T-cell (primary cell): ENCODE results near the gene SETD2. TPM values are rescaled to one million over a fixed set of nuclear protein-coding genes. Genes with fewer than 3 reads are reported as not detected.
"Not testable (repeated sequence)": the region's sequence is repeated elsewhere in the genome, so short reads cannot be mapped to it uniquely, and the experiment has no call there.

Source experiments
- ATAC-seq, 4 experiments: fragments of 200-7000 bp in 3 of 4; fragments of 150-1000 bp in 1 of 4; cut with Tn5 transposase; replicated peaks in 1 of 4; 1 replicate in 3 of 4; 2 replicates in 1 of 4; pipeline ENCODE4 v1.10.0; 2021; ENCODE audit warnings: moderate library complexity in 3 of 4, mild to moderate bottlenecking in 2 of 4, moderate number of reproducible peaks in 1 of 4
- CTCF ChIA-PET, 2 donors: fragments of 300-600 bp; sonication (Branson Sonifier 250); formaldehyde crosslinking; loops; one replicate each; lab custom pipeline; 2022; ENCODE audit warnings: antibody characterized with exemption in 2 of 2; lab: Charles Lee
- POLR2A ChIA-PET, 2 donors: fragments of 300-600 bp; sonication (Branson Sonifier 250); formaldehyde crosslinking; loops; one replicate each; lab custom pipeline; 2022; ENCODE audit warnings: antibody characterized with exemption in 2 of 2; lab: Charles Lee
- DNase-seq, 35 experiments: peaks; one replicate each; pipeline versions ENCODE4 v3.0.0 to v3.0.0-alpha.2; 2013 to 2023
- H3K27ac ChIP-seq: one replicate; pipeline ENCODE4 v1.5.1; 2013; ENCODE audit warnings: low read length
- H3K27me3 ChIP-seq, 2 experiments: replicated peaks in 1 of 2; 1 replicate in 1 of 2; 2 replicates in 1 of 2; pipeline versions ENCODE4 v1.6.1 to v1.7.0; 2013; ENCODE audit warnings: low read length in 1 of 2, mixed read lengths in 1 of 2; ENCODE audit not compliant: control insufficient read depth in 2 of 2, insufficient read depth in 2 of 2; ENCODE audit errors: extremely low read depth in 1 of 2
- H3K36me3 ChIP-seq, 2 donors: 1 replicate in 1 of 2; 2 replicates in 1 of 2; pipeline versions ENCODE4 v1.6.1 to v1.7.0; 2013; ENCODE audit warnings: low read length in 1 of 2; ENCODE audit not compliant: control insufficient read depth in 2 of 2, insufficient read depth in 1 of 2; ENCODE audit errors: extremely low read depth in 1 of 2
- H3K4me1 ChIP-seq, 2 experiments: 1 replicate in 1 of 2; 2 replicates in 1 of 2; pipeline versions ENCODE4 v1.6.1 to v1.7.0; 2013; ENCODE audit warnings: low read length in 2 of 2, mixed read lengths in 1 of 2; ENCODE audit not compliant: insufficient read depth in 2 of 2, control insufficient read depth in 1 of 2; ENCODE audit errors: extremely low read depth in 1 of 2
- H3K4me3 ChIP-seq, 2 donors: 1 replicate in 1 of 2; 2 replicates in 1 of 2; pipeline versions ENCODE4 v1.5.1 to v1.7.0; 2013; ENCODE audit warnings: mild to moderate bottlenecking in 2 of 2, low read length in 1 of 2, moderate library complexity in 1 of 2; ENCODE audit not compliant: control insufficient read depth in 1 of 2; ENCODE audit errors: extremely low read depth in 1 of 2
- H3K9me3 ChIP-seq: 2 replicates; pipeline ENCODE4 v1.7.0; 2013
- H3K27ac Mint-ChIP-seq, 2 donors: one replicate each; pipeline ENCODE4 v1.8.0; 2020 to 2021; ENCODE audit warnings: mild to moderate bottlenecking in 2 of 2, mixed read lengths in 2 of 2
- H3K27me3 Mint-ChIP-seq, 2 donors: one replicate each; pipeline ENCODE4 v1.8.0; 2021 to 2022; ENCODE audit warnings: mixed read lengths in 2 of 2
- H3K36me3 Mint-ChIP-seq: one replicate; pipeline ENCODE4 v1.8.0; 2021; ENCODE audit warnings: mixed read lengths
- H3K4me1 Mint-ChIP-seq, 3 donors: one replicate each; pipeline ENCODE4 v1.8.0; 2020 to 2022; ENCODE audit warnings: mixed read lengths in 3 of 3, mild to moderate bottlenecking in 1 of 3
- H3K4me3 Mint-ChIP-seq, 3 donors: one replicate each; pipeline ENCODE4 v1.8.0; 2020 to 2022; ENCODE audit warnings: mild to moderate bottlenecking in 3 of 3, mixed read lengths in 3 of 3, moderate library complexity in 3 of 3
- H3K9me3 Mint-ChIP-seq, 3 donors: one replicate each; pipeline ENCODE4 v1.8.0; 2020 to 2022; ENCODE audit warnings: mixed read lengths in 3 of 3
- WGBS: methylation state at CpG from one replicate; pipeline ENCODE4 v1.1.5; 2013; ENCODE audit warnings: missing lambda C conversion rate; ENCODE audit not compliant: insufficient coverage; 5-methylcytosine and 5-hydroxymethylcytosine counted together
- total RNA-seq, 35 experiments: library from RNA in 6 of 35; stranded (reverse) in 6 of 35; fragments of 120-200 nt in 1 of 35; gene quantifications; one replicate each; pipeline versions ENCODE4 v1.2.1 to v1.2.4 and lab custom pipeline; 2013 to 2026

SETD2 gene
- total RNA-seq, 5 donors from 2014 or later (not counting 1 experiment from before 2014, with no cell fraction given), result 58.1 to 84.6 (median 63.9) TPM

- no peaks in the 10 kb centered on the region for H3K9me3 ChIP-seq
- no peaks in the 10 kb centered on the region for H3K27me3 ChIP-seq
- no peaks in the 10 kb centered on the region for H3K4me1 Mint-ChIP-seq
- H3K4me3 Mint-ChIP-seq, result no peak overlapping the region
- CTCF ChIA-PET, result no interaction called here
- H3K4me1 ChIP-seq, result no peaks in the 10 kb centered on the region
- no peaks in the 10 kb centered on the region for H3K27me3 Mint-ChIP-seq
- no peak overlapping the region for H3K4me3 ChIP-seq
- H3K36me3 Mint-ChIP-seq, result peaks cover 11% of the 10 kb centered on the region
- H3K27ac Mint-ChIP-seq, result no peak overlapping the region
- POLR2A ChIA-PET, result no interaction called here
- no peak overlapping the region for H3K27ac ChIP-seq
- 100% methylated on average over 1 of the region's 3 CpGs for WGBS
- ATAC-seq (no peak), DNase-seq (no peak)
- H3K9me3 Mint-ChIP-seq, result peaks cover 0 to 8% (median 4%) of the 10 kb centered on the region in 3 donors
- H3K36me3 ChIP-seq, result no peaks in the 10 kb centered on the region
These were observed 33.4 kb upstream of the SETD2 start for GRCh38 chr3:47197287-47197686.

GRCh38 chr3:47194994-47195393 is 31.1 kb upstream of the SETD2 start:
- WGBS, result 100% methylated on average over 1 of the region's 2 CpGs
- CTCF ChIA-PET, result no interaction called here
- no peak overlapping the region for H3K4me3 ChIP-seq

GRCh38 chr3:47193871-47194859 is 30.3 kb upstream of the SETD2 start:
- Histone ChIP-seq H3K36me3 (no peaks in the 10 kb centered on the region), H3K4me3 (no peak overlapping the region), H3K9me3 (no peaks in the 10 kb centered on the region), H3K27me3 (no peaks in the 10 kb centered on the region), H3K4me1 (no peaks in the 10 kb centered on the region), H3K27ac (no peak overlapping the region)
- ChIA-PET CTCF (no interaction called here), POLR2A (no interaction called here)
- Mint-ChIP-seq H3K9me3 (peaks cover 0 to 8% (median 4%) of the 10 kb centered on the region in 3 donors), H3K4me1 (no peaks in the 10 kb centered on the region), H3K27ac (no peak overlapping the region), H3K27me3 (no peaks in the 10 kb centered on the region), H3K4me3 (no peak overlapping the region), H3K36me3 (peaks cover 11% of the 10 kb centered on the region)
- ATAC-seq (no peak), DNase-seq (no peak)
- 100% methylated on average over 1 of the region's 4 CpGs for WGBS

More at GRCh38 chr3:47194994-47195393, 31.1 kb upstream of the SETD2 start:
- Mint-ChIP-seq H3K36me3 (peaks cover 11% of the 10 kb centered on the region), H3K27ac (no peak overlapping the region), H3K4me3 (no peak overlapping the region), H3K4me1 (no peaks in the 10 kb centered on the region), H3K9me3 (peaks cover 0 to 8% (median 4%) of the 10 kb centered on the region in 3 donors), H3K27me3 (no peaks in the 10 kb centered on the region)
- Histone ChIP-seq H3K4me1 (no peaks in the 10 kb centered on the region), H3K27ac (no peak overlapping the region), H3K27me3 (no peaks in the 10 kb centered on the region), H3K36me3 (no peaks in the 10 kb centered on the region), H3K9me3 (no peaks in the 10 kb centered on the region)
- DNase-seq (no peak), ATAC-seq (no peak)
- POLR2A ChIA-PET, result no interaction called here

- POLR2A ChIA-PET, result no interaction called here
- H3K27ac Mint-ChIP-seq, result no peak overlapping the region
- CTCF ChIA-PET, result no interaction called here
- DNase-seq (no peak), ATAC-seq (no peak)
- Histone ChIP-seq H3K9me3 (no peaks in the 10 kb centered on the region), H3K27ac (no peak overlapping the region), H3K36me3 (no peaks in the 10 kb centered on the region), H3K4me3 (no peak overlapping the region), H3K27me3 (no peaks in the 10 kb centered on the region), H3K4me1 (no peaks in the 10 kb centered on the region)
- no peaks in the 10 kb centered on the region for H3K27me3 Mint-ChIP-seq
- H3K36me3 Mint-ChIP-seq, result no peaks in the 10 kb centered on the region
- no peak overlapping the region for H3K4me3 Mint-ChIP-seq
- no peaks in the 10 kb centered on the region for H3K9me3 Mint-ChIP-seq
- H3K4me1 Mint-ChIP-seq, result no peaks in the 10 kb centered on the region
- 93% methylated on average over 2 of the region's 2 CpGs for WGBS
These were observed 22.4 kb upstream of the SETD2 start for GRCh38 chr3:47186285-47186684.

GRCh38 chr3:47181685-47182084 is 17.8 kb upstream of the SETD2 start:
- DNase-seq, ATAC-seq, POLR2A ChIA-PET, H3K27me3 ChIP-seq, H3K36me3 Mint-ChIP-seq, H3K27ac ChIP-seq, H3K27me3 Mint-ChIP-seq, H3K4me1 ChIP-seq, H3K4me3 ChIP-seq, H3K27ac Mint-ChIP-seq, H3K4me3 Mint-ChIP-seq, H3K36me3 ChIP-seq, H3K9me3 ChIP-seq, H3K9me3 Mint-ChIP-seq, H3K4me1 Mint-ChIP-seq, CTCF ChIA-PET: not testable (repeated sequence)
- 96% methylated on average over 4 of the region's 4 CpGs for WGBS

- DNase-seq, H3K4me1 ChIP-seq, H3K4me1 Mint-ChIP-seq, H3K9me3 ChIP-seq, H3K36me3 ChIP-seq, H3K27ac Mint-ChIP-seq, H3K4me3 ChIP-seq, H3K27me3 ChIP-seq, H3K9me3 Mint-ChIP-seq, H3K4me3 Mint-ChIP-seq, ATAC-seq, H3K27ac ChIP-seq, H3K27me3 Mint-ChIP-seq: not testable (repeated sequence)
- ChIA-PET CTCF (interaction anchor here in 1 of 2 donors (0.6 kb wide), 1 partner anchor 11 kb away, joined by 3 read pairs; no protein-coding TSS in a partner anchor), POLR2A (interaction anchor here in 1 of 2 donors (0.6 kb wide), 1 partner anchor 22 kb away, joined by 3 read pairs; no protein-coding TSS in a partner anchor)
- H3K36me3 Mint-ChIP-seq, result peaks cover 13% of the 10 kb centered on the region
- WGBS, result 100% methylated on average over 2 of the region's 12 CpGs
These were observed 16.1 kb upstream of the SETD2 start for GRCh38 chr3:47180011-47180410.
